GM18867 (cell line): ENCODE data around the gene TBX4.

Experiments used
- ATAC-seq: cut with Tn5 transposase; IDR thresholded peaks from one replicate; pipeline ENCODE4 v1.9.1; 2021; ENCODE audit warnings: mild to moderate bottlenecking, moderate library complexity; ENCODE audit not compliant: unreplicated experiment

The TBX4 gene

DNA sequence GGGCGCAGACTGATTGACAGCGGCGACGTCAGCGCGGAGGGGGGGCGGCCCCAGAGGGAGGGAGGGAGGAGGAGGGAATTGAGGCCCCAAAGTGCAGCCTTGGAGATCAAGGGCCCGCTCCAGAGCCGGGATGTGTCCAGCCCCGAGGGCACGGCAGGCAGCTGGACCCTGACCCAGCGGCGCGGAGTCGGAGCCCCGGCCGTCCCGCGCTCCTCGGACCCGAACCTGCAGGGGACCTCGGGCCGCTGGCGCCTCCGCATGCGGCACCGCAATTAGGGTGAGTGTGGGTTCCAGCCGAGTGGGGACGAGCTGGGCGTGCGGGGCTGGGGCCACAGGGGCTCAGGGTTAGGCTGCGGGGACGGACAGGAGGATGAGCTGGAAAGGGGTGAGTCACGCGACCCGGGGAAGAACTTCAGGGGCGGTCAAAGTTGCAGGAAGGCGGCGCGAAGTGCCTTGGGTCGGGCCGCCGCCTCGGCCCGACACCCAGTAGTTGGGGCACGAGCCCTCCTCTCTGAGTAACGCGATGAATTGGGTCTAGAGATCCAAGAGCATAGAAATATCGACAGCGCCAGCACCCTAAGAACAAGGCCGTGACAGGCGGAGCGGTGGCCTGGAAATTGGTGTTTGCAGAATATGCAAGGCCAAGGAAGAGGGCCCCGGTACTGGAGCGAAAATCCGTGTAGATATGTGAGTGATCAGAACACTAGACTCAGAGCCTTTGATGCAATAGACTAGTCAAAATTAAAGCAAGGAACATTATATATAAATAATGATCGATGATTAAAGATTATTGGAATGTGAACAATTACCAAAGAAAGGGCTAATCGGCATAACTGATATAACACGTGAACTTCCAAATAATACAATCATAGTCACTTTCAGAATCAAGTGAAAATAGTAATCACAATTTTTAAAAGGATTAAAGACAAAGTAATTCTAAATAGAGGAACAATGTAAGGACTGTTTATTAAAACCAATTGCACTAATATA lies at the start of gene TBX4:
TSS of gene TBX4 (plus strand) at position 122 of the 990 bp plus-strand sequence. CDS start 4,069 bp downstream, outside the sequence.
- ATAC-seq, result no peak

DNA sequence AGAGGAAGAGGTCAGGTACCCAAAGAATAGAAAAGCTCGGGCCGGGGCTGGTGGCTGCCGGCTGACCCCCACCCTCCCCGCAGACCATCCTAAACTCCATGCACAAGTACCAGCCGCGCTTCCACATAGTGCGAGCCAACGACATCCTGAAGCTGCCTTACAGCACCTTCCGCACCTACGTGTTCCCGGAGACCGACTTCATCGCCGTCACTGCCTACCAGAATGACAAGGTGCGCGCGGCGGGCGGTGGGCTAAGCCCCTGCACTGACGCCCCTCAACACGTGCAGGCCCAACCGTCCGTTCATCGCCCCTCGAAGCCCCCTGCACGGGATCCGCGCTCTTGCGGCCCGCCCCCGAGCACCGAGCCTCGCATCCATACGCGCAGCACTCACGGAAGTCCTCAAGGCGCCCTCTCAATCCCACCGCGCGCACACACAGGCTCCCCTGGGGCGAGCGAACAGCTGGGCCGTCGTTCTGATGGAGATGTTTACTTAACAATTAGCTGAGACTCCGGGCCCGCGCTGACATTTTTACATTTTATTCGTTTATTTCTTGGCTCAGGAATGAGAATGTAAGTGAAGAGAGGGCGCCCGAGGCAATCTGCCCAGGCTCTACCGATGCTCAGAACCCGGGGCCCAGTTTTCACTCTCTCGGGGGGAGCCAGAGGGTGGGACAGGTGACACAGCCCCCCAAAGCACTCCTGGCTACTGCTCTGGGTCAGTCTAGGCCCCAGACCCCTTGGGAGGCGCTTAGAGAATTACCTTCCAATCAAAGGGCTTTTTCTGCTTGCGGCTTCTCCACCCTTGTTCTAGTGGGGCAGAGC lies 49.0 kb upstream of the TBX4 start:
- ATAC-seq, result no peak

DNA sequence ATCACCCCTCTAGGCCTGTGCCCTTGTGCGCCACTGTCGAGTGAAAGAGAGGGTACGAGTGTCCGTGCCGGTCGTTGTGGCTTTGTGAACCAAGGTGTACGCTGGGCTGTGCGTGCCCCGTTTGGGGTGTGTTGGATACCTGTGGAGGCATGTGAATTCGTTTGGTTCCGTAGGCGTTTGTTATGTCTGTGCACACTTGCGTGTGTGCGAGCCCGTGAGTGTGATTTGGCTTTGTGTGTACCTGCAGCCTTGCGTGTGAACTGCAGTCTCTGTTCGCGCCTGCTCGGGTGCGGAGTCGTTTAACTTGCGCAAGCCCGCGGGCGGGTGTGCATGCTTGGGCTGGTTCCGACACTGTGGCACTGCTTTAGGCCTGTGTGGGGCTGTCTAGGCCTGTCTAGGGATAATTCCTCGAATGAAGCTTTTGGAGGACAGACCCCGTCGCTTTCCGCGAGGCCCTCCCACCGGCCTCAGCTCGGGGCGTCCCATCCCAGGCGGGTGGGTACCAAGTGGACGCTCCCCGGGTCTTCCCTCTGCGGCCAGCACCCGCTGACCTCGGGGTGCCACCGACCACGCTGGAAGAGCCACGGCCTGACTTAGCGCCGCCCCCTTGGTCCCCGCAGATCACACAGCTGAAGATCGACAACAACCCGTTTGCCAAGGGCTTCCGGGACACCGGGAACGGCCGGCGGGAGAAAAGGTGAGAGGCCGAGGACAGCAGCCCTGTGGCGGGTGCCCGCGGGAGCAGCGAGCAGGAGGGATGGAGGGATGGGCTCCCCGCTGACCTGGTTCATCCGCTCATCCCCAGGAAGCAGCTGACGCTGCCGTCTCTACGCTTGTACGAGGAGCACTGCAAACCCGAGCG lies 48.2 kb upstream of the TBX4 start:
- ATAC-seq, result no peak

DNA sequence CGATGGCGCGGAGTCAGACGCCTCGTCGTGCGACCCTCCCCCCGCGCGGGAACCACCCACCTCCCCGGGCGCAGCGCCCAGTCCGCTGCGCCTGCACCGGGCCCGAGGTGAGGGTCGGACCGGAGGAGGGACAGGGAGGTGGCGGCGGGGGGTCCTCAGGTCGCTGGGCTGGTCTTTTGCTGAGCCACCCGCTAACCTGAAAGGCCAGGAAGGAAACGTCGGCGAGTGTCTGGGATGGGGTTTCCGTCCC lies 47.6 kb upstream of the TBX4 start:
- no peak for ATAC-seq

GRCh38 chr17:61404913-61405685 lies 47.1 kb upstream of the TBX4 start:
- no peak for ATAC-seq

- ATAC-seq, result no peak
Measured at GRCh38 chr17:61405686-61406536, 46.3 kb upstream of the TBX4 start.

DNA sequence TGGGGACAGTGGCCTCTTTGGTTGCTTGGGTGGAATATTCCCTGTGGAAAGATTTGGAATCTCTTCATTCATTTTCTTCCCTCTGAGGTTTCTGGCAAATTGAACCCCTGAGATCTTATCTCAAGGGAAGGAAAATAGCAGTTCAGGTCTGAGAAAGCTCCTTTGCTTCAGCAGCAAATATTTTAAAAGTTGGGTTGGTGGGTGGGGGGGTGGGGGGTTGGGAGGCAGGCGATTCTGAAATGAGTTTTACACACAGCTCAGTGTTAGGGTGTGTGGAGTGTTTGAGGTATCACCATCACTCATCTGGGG lies 45.7 kb upstream of the TBX4 start:
- ATAC-seq, result no peak

GRCh38 chr17:61406971-61407911 lies 45.0 kb upstream of the TBX4 start:
- no peak for ATAC-seq

DNA sequence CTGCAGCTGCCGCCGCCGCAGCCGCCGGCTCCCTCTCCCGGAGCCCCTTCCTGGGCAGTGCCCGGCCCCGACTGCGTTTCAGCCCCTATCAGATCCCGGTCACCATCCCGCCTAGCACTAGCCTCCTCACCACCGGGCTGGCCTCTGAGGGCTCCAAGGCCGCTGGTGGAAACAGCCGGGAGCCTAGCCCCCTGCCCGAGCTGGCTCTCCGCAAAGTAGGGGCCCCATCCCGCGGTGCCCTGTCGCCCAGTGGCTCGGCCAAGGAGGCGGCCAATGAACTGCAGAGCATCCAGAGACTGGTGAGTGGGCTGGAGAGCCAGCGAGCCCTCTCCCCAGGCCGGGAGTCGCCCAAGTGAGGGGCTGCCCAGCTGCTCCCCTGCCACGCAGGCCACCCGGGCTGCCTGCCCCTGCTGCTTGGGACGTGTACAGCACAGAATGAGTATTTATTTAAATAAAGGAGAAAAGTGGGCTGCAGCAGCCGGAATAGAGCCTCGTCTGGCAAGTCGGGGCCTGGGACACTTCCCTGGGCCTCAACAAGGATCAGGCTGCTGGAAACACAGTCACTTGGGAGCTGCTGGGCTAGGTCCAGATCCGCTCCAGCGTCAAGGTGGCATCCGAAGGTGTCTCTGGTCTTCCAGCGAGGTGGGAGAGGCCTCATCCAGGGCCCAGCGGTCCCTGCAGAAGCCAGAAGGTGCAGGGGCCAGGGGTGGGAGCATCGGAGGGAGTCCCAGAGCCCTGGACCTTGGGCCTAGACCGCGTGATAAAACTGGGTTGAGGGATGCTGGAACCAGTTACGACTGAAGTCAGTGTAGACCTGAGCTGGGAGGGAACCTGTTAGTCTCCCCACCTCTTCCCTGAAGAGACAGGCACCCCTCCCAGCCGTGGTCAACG lies 43.8 kb upstream of the TBX4 start:
- no peak for ATAC-seq

- ATAC-seq, result peak; percentile 53
Measured at GRCh38 chr17:61409301-61410112, 42.7 kb upstream of the TBX4 start.

DNA sequence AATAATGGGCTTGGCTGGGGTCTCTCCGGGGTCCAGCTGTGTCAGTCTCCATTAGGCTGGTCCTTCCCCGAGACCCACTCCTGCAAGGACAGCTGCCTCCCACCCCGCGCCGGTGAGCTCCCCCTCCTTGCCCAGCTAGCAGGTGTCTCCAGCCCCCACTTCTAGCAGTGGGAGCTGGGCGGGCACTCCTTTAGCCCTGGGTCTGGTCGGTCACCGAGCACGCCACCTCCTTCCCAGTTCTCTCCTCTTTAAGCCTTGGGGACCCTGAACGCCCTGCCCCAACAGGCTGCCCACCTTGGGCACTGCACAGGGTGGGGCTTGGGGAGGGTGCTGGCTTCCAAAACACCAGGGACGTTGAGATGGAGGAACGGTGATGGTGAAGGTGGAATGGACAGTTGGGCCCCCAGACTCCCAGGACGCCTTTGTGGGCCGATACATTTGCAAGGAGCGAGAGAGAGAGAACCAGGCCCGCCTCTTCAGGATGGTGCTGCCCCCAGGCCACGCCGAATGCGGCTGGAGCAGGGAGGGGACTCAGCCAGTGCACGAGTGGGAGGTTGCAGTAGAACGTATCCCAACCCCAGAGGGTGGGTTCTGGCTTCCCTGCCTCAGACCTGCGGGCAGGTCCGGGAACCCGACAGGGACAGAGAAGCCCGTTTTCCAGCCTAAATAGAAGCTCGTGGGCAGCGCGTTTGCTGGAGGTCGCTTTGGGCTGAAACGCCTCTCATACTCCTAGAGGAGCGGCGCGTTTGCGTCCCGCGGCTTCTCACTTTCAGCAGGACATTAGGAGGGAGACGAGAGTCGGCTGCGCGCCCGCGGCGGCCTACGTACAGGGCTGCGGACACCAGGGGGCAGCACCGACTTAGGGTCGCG lies 41.8 kb upstream of the TBX4 start:
- no peak for ATAC-seq

GRCh38 chr17:61411011-61411260 lies 41.3 kb upstream of the TBX4 start:
- ATAC-seq, result no peak

DNA sequence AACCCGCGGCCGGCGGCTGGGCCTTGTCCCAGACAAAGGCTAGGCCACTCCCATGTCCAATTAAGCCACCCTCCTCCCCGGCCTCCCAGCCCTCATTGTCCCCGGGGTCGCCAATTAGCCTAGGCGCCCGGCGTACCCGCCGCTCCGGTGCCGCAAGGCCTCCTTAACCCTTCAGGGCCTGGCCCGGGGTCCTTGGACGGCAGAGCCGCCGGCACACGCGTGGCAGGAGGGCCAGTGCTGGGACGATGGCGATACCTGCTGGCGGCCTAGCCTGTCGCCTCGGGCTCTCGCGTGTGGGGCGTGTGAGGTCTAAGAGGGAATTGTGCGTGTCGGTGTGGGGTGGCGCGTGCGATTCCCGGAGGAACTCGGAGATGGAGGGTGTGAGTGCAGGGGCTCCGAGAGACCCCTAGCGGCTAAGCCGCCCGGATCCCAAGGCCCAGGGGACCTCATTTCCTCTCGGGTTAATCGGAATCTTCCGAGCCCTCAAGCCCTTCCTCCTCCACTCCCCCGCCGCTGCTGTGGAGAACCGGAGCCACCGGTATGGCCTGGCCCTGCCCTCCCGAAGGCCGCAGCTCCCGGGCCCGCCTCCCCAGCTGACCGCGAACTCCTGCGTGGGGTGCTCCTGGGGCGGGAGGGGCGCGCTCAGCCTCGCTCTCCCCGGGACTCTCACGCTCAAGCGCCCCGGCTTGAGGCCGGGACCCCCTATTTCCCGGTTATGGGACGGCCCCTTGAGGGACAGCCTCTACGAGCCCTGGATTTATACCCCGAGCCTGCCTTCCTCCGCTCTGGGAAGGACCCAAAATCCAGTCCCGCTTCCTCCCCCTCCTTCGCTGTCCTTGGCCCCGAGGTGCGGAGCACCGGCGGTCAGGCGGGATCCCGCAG lies 40.7 kb upstream of the TBX4 start:
- ATAC-seq, result peak; percentile 13

DNA sequence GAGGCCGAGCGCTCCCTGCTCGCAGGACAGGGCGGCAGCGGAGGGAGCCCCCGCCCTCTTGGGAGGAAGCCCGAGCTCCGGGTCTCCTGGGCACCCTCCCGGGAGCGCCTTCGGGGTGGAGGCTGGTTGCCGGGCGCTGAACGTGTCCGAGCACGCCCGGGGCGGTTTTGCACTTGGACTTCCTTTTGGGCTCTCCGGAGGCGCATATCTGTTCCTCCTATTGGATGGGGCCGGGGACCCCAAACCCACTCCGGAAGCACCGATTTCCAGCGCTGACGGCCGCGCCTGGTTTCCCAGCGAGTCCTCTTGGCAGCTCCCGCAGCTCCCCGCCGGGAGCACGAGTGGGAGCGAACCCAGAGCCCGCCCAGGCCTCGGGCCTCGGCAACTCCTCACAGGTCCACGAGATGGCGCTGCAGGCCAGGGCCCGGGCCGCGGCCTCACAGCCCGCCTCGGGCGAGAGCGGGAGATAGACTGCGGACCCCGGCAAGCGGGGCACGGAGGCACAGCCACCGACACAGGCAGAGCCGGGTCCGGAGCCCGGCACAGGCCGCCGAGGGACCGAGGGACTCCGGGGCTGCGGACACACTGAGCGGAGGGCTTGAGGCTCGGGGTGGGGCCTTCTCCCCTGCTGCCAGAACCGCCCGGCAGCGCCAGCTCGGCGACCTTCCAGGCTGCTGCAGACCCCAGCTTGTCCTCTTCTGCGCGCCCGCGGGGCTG lies 39.9 kb upstream of the TBX4 start:
- ATAC-seq, result peak; percentile 61
